HG03342 (cell line): Measurements from ENCODE around the gene BCL10.

Source experiments
- ATAC-seq: cut with Tn5 transposase; IDR thresholded peaks from one replicate; pipeline ENCODE4 v1.9.1; 2021; ENCODE audit warnings: mild to moderate bottlenecking, moderate library complexity; ENCODE audit not compliant: unreplicated experiment

Gene BCL10

DNA sequence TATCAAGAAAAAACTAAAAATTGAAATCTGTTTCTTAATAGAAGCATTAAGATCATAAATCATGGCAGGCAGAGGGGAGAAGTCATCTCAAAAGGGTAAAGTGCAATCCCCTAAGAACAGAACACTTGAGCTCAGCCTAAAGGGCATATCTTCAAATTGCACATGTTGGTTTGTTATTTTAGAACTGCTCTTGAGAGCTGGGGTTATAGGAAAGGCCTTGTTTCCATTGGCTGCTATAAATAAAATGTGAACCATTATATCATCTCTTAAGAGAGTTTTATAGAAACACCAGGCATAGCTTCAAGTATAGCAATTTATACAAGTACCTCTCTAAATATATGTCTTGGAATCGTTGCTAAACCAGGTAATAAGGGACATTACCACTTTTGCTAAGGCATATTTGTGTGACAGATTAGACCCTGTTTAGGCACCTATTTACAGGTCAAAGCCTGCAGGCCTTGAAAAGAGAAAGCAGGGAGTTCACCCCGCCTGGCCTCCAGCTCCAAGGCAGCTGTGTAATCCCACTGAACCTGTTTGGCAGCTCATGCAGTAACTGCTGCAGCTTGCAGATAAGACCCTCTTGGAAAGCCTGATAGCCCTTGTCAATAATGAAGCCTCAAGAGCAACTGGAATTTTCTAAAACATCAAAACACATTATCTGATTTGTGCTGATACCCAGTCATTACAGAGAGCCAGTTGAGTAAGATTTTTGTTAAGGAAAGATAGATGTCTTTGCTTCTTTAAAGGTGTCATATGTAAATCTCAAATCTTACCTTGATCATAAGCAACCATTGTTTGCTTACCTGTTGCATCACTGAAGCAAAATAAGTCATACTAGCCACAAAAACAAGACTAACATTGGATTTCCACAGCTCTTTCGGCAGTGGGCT is 51.5 kb downstream of the BCL10 start:
- no peak for ATAC-seq

DNA sequence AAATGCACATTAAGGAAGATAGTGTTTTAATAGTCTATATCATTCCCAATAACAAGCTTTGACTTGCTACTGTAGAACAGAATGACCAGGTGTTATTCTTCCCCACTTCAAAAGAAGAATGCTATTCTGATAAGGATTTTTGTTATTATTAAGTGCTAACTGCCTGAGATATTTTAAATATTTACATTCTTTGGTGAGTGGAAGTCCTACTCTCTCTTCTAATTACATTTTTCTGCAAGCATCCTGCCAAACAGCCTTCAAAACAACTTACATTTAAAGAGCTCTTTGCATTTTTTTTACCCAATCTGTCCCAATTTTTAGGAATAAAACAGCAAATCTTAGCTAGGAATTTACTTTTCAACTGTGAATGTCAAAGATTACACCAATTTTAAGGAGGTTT is 52.1 kb downstream of the BCL10 start:
- ATAC-seq = no peak

DNA sequence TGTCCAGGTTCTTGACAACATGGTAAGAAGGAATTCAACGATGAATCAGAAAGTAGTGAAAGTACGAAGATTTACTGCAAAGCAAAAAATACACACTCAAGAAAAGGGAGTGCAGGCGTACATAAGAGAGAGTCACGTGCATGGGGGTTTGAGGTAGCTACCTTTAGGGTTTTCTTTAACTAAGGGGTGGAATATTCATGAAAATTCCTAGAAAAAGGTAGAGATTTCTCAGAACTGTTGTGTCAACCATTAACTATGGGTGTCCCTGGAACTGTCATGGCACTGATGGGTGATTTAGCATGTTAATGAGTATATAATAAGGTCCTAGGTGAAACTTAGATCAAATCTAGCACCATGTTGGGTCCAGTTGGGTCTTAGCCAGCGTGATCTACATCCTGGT is 53.1 kb downstream of the BCL10 start:
- ATAC-seq = no peak

DNA sequence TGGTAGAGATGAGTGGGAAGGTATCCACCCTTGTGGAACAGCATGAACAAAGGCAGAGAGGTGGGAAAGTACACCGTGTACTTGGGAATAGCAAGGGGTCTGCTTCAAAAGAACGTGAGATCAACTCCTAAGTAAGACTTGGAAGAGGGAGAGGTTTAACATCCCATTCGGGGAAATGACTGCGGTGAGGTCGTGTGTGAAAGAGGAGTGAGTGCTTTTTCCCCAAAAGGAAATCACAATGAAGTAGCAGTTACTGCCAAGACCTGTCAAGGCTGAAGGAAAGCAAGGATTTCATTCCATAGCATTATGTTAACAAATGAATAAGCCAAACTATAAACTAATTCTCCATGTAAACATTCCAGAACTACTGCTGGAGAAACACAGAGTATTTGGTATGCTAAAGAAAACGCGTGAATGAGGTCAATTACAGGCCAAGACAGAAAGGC is 55.7 kb downstream of the BCL10 start:
- no peak for ATAC-seq

DNA sequence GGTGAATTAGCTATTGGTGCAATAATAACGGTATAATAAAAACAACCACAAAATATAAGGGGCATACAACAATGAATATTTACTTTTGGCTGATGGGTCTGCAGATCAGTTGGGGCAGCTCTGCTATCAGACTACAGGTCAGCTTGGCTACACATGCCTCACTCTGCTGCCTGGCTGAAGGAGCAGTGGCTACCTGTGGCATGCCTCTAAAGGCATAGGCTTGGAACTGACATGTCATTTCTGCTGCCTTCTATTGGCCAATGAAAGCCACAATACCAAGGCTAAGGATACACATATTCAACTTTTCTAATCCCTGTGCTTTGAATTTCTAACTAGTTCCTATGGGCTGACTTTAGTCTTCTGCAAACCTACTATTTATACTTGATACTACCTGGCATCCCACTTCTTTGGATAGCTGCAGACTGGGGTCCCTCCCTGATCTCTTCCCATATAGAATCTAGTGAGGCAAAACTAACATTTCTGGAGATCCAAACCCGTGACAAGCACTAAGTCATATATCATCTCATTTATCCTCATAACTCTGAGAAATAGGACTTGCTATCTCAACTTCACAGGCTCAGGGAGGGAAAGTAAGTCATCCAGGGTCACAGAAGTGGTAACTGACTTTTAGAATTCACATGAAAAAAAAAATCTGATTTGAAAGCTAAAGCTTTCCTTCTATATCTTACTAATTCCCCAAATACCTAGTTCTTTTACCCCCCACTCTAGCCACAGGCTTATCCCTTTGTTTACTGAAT is 56.4 kb downstream of the BCL10 start:
- no peak for ATAC-seq

DNA sequence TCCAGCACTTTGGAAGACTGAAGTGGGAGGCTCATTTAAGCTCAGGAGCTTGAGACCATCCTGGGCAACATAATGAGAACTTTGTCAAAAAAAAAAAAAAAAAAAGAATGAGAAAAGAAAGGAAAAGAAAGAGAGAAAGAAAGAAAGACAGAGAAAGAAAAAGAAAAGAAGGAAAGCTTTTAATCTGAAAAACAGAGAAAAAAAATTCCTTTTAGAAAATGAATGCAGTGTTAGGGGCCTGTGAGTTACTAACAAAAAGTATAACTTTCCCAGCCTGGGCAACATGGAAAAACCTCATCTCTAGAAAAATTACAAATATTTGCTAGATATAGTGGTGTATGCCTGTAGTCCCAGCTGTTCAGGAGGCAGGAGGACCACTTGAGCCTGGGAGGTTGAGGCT is 59.7 kb downstream of the BCL10 start:
- ATAC-seq = no peak
